ENCODE results near the gene IL22RA2.
A peak's percentile ranks its signal among the peaks of the same experiment; 100 is the strongest.
"Not testable (repeated sequence)": the region's sequence is repeated elsewhere in the genome, so short reads cannot be mapped to it uniquely, and the experiment has no call there.

IL22RA2 gene, protein sequence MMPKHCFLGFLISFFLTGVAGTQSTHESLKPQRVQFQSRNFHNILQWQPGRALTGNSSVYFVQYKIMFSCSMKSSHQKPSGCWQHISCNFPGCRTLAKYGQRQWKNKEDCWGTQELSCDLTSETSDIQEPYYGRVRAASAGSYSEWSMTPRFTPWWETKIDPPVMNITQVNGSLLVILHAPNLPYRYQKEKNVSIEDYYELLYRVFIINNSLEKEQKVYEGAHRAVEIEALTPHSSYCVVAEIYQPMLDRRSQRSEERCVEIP

DNA sequence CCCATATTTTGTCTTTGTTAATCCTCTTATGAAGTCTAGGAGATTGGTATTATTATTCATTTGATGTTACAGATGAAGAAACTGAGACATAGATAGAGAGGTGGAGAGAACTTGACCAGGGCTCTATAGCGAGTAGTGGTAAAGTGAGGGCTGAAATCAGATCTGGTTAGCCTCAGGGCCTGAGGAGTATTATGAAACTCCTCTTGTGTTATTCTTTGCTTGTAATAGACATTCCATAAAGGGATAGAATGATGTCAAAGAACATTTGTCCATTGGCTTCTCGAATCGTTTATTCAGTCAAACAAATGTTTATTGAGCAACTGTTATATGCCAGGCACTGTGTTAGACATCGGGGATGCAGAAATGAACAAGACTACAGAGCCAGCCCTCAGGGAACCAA is at the start of gene IL22RA2:
Gene IL22RA2 (minus strand): TSS at position 144 of the 400 bp plus-strand sequence. CDS start 11,895 bp downstream, outside the sequence.
- no peak for DNase-seq

GRCh38 chr6:137222381-137222780 is 48.9 kb upstream of the IL22RA2 start:
- DNase-seq: no peak

DNA sequence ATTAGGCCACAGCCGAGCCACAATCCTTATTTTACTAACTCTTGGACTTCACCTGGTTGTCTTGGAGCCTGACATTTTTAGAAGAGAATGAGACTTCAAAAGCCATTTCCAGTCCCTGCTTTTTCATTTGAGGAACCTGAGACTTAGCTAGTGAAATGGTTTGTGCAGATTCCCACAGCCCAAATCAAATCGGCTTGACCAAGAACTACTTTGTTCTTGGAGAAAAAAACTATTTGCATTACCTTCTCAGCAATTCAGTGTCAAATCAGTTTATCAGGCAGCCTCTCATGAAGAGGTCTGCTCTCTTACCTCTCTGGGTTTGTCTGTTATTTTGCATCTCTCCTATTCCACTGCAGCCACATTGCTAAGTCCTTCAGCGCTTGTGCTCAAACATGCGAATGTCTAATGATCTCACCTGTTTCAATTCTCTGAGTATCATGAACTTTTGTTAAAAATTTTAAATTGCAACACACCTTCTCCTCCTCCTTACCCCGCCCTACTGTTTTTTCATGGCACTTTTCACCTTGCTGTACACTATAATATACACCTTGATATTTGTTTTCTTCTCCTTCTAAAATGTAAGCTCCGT is 46.3 kb upstream of the IL22RA2 start:
- no peak for DNase-seq

DNA sequence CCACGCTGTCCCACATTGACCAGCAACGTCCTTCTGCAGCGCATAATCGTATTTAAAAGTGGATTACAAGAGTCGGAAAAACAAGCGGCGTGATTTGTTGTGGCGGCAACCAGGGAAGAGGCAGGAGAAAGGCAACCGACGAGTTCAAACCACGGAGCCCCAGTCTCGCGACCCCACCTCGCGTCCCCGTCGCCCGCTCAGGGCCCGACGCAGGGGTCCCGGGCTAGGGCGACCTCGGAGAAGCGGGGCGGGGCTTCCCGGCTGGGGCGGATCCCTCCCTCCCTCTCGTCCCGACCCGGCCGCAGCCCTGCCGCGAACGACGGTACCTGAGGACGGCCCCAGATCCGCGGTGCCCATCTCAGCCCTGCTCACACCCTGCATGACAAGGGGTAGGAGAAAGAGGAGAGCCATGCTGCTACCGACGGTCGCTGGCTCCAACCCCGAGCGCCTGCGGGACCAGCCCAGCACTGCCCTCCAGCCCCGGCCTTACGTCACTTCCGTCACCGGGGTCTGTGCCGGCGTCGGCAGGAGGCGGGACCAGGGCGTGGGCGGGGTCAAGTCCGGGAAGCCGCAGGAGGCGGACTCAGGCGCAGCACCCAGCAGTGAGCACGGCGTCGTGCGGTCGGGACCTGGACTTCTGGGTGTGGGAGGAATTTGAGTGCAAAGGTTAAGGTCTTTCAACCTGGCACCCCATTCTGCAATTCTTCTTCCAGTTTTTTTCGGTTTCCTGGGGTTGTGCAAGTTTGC is 45.6 kb upstream of the IL22RA2 start, which contains the start of gene IFNGR1:
Gene IFNGR1 (minus strand): TSS at position 469 of the 747 bp plus-strand sequence. CDS start 58 bp downstream, at position 411.
- DNase-seq: peak; percentile 95

DNA sequence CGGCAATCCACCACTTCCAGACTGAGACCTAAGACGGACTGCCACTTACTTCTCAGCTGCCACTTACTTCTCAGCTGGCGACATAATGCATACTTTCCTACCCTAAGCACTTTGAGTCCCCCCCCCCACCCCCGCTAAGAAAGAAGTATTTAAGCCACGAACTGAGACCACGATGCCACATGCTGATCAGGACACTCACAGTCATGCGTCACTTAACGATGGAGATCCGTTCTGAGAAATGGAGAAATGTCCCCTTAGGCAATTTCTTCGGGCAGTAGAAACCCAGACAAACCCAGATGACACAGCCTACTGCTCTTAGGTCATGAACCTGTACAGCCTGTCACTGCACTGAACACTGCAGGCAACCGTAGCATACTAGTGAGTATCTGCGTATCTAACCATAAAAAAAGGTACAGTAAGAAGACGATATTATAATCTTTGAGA is 45.1 kb upstream of the IL22RA2 start:
- peak; percentile 44 for DNase-seq

DNA sequence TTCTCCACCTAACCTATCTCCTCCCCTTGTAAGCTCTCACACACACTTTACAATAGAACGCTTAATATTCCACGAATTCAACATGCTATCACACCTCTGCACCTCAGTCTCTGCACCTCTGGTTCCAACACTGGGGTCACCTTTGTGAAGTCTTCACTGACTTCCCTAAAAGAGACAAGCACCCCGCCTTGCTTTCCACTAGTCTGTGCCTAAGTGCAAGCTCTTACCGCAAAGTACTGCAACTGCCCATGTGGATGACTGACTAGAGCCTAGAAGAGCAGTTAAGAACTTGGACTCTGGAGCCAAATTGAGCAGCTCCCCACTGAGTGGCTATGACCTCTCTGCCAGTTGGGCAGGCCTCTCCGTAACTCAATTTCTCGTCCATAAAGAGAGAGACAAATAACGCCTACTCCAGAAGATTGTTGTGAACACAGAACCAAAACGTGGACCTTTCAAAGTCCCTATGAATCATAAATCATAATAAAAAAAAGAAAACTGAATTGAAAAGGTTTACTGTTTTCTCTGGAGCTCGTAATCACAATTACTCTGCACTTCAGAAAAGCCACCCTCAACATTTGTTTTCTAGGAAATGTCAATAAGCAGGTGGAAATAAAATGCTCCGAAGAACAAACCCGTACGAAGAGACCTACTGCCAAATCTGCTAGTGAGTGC is 44.5 kb upstream of the IL22RA2 start:
- no peak for DNase-seq

DNA sequence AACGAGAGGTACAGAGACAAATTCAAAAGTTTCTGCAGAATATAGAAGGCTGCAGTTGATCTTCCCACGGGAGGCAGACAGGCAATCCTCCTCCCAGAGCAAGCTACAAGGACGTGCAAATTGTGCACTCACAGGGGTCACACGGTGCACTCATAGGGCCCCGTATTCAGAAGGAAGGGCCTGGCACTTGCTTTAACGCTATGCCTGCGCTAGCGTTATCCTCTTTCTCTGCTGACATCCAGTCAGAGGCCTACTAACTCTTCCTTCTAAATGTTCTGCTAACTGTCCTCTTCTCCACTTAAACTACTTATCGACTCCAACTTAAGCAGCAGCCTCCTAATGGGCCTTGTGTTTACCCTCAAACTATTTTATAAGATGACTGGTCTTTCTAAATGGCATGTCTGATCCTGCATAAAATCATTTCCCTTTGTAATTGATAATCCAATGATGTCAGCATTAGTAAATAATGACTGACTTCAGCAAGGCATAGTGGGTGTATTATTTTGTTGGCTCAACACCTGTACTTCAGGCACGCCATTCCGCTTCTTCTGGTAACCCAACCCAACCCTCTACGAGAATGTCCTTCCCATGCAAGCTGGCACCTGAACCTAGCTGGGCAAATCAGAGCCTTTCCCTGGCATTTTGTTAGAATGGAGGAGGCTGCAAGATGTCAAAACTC is 43.6 kb upstream of the IL22RA2 start:
- DNase-seq: no peak

GRCh38 chr6:137216106-137216505 is 42.7 kb upstream of the IL22RA2 start:
- no peak for DNase-seq

GRCh38 chr6:137215630-137216029 is 42.2 kb upstream of the IL22RA2 start:
- DNase-seq: not testable (repeated sequence)

DNA sequence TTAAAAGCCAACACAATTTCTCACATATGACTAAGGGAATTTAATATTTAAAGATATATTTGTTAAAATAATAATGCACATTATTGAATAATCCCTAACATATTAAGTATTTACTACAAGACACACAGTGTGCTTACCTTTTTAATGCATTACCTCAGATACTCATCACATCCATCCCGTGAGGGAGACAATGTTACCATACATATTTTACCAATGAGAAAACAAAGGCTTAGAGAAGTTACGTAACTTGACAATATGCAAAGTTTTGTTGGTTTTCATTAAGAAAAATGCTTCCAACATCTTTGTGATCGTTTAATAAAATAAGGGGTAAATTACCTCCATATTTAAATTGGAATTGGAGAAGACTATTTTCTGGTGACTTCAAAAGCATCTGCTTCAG is 41.5 kb upstream of the IL22RA2 start:
- no peak for DNase-seq

- no peak for DNase-seq
Measured at GRCh38 chr6:137213813-137214212, 40.4 kb upstream of the IL22RA2 start.

DNA sequence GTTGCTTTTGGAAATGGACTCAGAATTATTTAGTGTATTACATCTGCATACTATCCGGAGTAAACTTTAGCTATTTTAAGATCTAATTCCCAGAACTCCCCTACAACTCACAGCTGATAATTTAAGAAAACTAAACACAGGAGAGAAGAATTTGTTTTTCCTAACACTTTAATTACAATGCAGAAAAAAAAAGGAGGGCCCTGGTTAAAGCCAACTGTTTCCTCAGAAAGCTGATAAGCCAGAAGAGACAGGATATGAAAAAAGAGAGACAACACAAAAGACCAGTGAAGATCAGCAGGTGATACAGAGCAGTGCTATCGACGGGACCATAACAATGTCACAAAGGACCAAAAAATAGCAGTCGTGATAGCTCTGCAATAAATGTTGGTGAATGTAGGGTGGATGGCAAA is 39.9 kb upstream of the IL22RA2 start:
- DNase-seq: no peak

- DNase-seq: no peak
Measured at GRCh38 chr6:137211910-137212309, 38.5 kb upstream of the IL22RA2 start.

- no peak for DNase-seq
Measured at GRCh38 chr6:137210903-137211302, 37.5 kb upstream of the IL22RA2 start.

DNA sequence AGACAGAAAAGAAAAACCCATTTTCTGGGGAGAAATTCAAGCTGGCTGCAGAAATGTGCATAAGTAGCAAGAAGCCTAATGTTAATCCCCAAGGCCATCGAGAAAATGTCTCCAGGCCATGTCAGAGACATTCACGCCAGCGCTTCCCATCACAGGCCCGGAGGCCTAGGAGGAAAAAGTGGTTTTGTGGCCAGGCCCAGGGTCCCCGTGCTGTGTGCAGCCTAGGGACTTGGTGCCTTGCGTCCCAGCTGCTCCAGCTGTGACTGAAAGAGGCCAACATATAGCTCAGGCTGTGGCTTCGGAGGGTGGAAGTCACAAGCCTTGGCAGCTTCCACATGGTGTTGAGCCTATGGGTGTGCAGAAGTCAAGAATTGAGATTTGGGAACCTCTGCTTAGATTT is 34.8 kb upstream of the IL22RA2 start:
- no peak for DNase-seq

GRCh38 chr6:137207457-137207856 is 34.0 kb upstream of the IL22RA2 start:
- not testable (repeated sequence) for DNase-seq

GRCh38 chr6:137206577-137206976 is 33.1 kb upstream of the IL22RA2 start:
- DNase-seq: no peak

GRCh38 chr6:137203256-137203655 is 29.8 kb upstream of the IL22RA2 start:
- DNase-seq: no peak

DNA sequence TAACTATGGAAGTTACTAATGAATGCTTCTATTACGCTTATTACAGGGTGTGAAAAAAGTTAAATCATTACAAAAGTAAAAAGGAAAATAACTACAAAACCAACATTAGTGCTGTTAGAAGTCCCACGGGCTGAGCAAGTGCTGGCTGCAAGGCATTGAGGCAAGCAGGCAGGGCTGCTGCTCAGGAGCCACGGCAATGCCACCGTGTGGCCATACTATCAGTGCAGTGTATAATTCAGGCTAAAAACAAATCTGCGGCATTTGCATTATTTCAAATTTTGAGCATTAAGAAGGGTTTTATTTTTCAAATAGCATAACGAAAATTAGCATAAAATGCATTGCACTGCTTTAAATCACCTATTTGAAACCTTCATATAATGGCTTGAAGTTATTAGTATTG is 28.6 kb upstream of the IL22RA2 start:
- DNase-seq: no peak

DNA sequence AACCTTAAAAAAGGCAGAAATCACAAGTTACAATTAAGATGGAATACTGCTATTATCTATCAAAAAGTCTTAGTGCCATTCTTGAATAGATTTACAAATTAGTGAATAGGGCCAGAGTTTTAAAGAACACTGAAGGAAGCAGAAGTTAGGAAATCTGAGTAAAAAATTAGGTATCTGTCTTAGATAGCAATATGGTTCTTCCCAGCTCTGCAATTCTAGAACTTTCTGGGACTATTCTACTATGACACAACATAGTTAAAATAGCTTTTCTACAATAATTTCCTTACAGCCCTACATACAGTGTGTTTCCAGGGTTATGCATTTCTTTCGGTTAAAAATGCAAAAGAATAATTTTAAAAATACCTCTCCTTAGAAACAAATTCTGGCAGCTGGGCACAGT is 27.6 kb upstream of the IL22RA2 start:
- no peak for DNase-seq

DNA sequence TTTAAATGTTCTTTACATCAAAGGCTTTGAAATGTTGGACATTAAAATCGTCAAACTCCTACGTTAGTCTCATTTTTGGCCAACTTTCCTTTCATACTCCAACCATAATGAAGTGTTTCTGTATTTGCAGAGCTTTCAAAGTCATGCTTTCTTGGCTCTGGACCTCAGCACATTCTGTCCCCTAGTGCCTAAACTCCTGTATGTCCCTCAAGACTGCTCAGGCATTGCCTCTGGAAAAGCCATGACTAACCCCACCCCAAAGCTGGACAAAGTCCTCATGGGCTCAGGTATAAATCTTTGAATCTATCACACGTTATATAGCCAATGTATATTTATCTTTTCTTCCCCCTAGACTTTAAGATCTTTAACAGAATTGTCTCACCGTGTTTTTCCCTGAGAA is 26.8 kb upstream of the IL22RA2 start:
- no peak for DNase-seq
